ENCODE measurements around the gene NTRK2. TPM values are rescaled to one million over a fixed set of nuclear protein-coding genes. Genes with fewer than 3 reads are reported as not detected.

NTRK2 gene
- total RNA-seq, 1 experiment from 2014 or later = 0.12 TPM

DNA sequence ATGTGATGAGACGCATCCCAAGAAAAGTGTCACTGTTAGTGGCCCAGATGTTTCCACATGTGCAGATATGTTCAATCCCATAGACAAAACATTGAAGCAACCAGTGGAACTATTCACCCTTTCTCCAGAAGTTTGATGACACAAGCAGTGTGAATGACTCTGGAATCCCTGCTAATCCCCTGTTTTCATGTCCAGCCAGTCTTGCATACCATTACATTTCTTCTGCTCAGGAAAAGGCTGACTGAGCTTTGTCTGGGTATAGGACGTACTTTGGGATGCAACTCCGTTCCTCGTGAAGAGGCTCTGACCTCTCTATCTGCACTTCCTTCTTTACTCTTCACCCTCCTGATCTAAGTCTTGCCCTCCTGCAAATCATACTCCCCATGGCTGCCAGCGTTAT is 172.4 kb downstream of the NTRK2 start:
- DNase-seq (ENCODE audit: extremely low read depth, low read depth) = no peak

DNA sequence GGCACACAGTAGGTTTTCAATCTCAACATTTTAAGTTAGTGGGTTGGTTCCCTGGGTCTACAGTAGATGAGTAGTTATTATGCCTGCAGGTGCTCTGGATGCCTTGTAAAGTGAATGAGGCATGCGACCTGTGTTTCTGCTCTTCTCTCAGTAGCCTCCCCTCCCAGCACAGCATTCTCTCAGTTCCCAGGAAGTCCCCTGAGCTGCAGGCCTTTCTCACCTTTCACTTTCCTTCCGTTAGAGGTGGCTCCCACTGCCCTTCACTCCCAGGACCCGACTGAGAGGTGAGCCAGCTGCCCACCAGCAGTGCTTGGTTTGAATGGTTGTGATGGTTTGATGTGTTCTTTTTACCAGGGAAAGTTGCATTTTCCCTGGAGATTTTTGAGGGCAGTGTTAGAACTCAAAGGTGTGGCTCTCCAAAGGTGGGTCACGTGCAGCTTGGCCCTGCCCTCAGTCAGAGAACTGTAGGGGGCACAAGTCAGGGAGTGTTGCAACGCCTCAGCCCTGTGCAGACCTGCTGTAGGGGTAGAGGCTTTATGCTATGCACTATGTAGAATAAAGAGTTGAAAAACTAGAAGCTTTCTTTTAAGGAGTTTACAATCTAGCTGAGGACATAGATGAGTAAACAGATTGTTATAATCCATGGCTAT is 173.8 kb downstream of the NTRK2 start:
- no peak for DNase-seq (ENCODE audit: extremely low read depth, low read depth)

DNA sequence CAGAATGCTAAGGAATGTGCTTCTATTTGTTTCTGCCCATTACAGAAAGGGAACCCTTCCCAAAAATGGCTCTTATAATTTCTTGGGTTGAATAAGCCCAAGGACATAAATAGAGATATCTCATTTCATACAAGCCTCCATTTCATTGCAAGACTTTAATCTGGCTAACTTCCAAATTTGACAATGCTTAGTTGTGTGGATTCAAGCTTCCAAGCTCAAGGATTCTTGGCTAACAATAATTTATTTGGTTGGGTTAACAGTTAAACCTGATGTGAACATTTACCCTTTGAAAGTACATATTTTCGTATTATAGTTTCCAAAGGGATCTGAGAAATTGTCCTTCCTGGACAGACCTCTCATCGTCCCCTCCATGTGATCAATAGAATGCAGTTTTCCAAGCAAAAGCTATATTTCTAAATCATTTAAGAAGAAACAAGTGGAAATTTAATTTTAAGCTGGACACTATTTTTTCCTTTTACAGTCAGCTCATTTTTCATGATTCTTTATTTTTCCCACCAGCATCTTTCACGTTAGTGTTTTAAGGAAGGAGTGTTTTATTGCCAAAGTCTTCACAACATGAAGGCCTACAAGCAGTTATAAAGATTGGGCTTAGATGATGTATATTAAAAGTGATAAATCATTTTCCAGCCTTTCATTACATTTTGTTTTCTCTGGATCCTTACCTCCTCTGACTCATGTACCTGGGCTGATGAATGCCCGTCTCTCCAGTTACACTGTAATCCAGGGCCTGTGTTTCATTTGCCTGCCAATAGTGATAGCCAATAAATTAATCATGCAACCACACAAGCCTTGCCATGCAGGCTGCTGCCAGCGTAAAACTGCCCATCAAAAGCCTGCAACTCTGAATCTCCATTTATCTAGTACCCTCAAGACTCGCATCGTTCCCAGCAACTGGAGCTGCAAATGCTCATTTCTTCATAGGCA is 176.7 kb downstream of the NTRK2 start:
- no peak for DNase-seq (ENCODE audit: extremely low read depth, low read depth)

DNA sequence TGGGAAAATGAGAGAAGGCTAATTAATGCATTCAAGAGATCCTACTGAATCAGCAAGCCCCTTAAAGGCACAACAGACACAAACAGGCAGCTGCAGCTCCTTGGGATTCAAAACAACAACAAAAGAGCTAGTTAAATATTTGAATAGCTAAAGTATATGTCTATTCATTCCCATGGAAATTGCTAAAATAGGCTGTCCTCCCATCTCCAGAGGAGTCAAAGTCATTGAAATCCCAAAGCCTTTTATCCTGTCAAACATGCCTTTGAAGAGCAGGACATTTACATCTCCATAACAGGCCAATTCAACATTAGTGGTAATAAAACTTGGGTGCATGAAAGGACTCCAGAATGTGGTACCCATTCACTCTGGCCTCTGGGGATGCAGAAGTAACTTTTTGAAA is 177.4 kb downstream of the NTRK2 start:
- DNase-seq (ENCODE audit: extremely low read depth, low read depth) = no peak

DNA sequence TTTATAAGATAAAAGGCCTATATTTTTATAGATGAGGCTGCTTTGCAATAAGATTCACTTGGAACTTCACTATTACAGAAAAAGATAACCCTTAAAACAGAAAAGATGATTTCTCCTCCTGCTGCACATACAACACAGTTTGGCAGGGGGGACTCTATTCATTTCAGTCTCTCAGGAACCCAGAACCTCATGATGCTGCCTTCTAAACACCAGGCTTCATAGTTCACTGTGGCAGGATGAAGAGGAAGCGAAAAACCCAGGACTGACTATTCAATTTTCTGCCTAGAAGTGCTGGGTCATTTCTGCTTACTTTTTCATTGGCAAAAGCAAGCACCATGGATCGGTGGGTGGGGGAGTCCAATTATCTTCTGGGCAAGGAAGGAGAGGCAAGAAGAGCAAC is 179.5 kb downstream of the NTRK2 start:
- DNase-seq (ENCODE audit: extremely low read depth, low read depth) = no peak

DNA sequence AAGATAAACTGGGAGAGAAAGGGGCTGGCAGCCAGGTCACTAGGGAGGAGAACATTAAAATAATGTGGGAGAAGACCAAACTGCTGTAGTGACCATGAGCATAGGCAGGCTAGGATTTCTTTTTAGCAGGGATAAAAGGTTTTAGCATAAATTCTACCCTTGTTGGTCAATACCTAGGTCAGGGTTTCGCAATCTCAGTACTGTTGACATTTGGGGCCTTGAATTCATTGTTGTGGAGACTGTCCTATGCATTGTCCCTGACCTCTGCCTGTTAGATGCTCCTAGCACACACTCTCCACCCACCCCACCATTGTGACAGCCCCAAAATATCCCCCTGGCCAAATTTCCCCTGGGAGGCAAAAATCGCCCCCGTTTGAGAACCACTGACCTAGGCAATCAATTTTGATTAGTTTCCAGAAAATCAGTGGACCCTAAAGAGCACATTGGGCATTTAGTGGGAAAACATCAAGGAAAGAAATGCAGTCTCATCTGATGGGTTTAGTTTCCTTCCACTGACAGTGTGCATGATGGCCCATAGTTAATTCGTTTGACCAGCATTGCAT is 181.4 kb downstream of the NTRK2 start:
- DNase-seq (ENCODE audit: extremely low read depth, low read depth) = no peak

DNA sequence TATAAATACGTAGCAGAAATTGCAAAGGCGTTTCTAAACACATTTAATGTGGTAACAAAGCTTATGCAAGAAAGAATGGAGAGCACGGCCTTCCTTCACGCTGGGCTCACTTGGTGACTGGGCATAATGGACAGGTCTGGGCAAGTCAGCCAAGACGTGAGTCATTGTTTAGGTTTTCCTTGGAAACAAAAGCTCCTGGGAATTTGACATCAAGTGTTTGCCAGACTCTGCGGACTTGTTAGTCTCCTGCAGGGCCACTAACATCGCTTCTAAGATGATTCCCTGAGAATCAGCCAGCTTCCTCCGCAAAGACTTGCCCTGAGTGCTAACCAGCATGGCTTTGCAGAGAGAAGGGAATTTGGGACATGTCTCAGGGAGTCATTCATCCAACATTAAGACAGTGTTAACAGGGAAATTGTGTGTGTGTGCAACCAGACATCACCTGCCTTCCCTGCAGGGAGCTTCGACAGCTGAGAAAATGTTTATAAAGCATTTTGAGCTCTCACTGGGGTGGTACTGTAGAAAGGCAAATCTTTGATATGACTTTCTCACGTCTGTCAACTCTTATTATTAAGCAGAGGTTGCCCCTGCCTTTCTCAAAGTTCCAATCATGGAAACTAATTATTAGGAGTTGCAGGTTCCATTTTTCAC is 182.5 kb downstream of the NTRK2 start:
- DNase-seq (ENCODE audit: extremely low read depth, low read depth) = peak; percentile 76

DNA sequence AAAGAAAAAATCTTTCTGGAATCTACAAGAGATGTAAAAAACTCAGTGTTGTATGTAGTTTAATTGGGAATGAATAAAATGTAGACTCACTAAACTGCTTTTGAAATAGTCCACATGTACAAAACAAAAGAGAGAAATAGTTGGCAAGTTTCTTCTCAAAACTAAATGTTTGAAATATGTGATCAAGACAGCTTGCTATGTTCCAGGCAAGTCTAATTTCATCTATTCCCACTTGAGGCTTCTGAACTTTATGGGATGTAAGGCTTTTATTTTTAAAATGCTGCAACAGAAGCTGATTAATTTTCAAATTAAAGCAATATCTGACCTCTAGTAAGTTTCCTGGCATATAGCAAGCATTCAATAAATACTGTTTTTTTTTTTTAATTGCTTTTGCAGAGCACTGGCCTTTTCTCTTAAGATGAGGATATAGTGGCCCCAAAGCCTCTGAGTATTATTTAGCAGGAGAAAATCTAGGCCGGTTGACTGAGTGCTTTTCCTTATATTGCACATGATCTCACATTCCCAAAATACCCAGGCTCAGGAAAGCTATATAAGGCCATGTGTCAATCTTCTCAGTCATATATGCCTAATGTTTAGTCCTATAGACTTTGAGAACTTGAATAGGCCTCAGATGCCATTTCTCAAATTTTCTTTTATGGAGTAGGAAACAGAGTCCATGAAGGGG is 183.2 kb downstream of the NTRK2 start:
- DNase-seq (ENCODE audit: extremely low read depth, low read depth) = no peak

DNA sequence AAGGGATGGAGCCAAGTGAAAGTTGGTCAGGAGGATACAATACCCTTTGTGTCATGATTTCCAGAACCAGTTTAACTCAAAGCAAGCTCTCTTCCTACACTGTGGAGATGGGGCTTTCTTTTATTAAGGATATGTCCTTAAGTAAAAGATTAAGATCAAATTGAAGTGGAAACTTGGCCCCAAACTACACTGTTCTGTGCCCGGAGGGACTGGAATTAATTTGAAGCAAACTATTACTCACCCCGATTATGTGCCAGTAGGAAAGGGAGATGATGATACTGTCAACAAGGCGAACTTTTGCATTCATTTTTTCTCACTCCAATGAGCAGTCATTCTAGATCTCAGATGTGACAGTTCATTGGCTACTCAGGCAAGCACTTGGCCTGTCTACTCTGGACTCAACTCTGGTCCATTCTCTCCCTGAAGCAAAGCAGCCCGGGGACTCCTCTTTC is 186.7 kb downstream of the NTRK2 start:
- no peak for DNase-seq (ENCODE audit: extremely low read depth, low read depth)

DNA sequence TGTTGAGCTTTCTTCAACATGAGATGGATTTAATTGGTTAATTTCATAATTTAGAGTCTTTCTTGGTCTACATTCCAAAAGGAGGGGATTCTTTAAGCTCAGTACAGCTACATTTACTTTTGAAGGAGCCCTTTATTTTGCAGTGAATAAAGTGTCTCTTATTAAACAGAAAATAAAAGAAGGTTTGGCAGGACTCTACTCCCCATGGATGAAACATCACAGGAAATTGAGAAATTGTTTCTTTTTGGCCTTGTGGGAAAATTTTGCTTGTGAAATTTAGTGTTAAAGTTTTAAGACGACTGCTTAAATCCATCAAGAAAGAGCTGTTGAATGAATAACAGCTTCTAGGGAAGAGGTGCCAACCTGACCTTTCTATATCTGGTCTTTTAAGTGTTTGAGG is 187.7 kb downstream of the NTRK2 start:
- no peak for DNase-seq (ENCODE audit: extremely low read depth, low read depth)

DNA sequence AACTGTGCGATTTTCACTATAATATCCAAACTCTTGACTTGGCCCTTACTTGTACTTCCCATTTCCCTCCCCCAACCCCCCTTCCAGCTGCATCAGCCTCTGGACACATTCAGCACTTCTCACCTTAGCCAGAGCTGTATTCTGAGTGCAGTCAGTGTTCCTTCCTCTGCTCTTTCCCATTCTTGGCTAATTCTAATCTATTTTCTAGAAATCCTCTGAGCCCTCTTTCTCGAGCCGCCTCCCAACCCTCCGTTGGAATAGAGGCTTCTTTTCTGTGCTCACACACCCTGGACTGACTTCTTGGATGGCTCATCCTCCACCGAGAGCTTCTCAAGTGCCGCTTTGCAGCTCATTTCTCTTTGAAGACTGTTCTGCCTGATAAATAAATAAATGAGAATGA is 188.8 kb downstream of the NTRK2 start:
- DNase-seq (ENCODE audit: extremely low read depth, low read depth) = no peak

DNA sequence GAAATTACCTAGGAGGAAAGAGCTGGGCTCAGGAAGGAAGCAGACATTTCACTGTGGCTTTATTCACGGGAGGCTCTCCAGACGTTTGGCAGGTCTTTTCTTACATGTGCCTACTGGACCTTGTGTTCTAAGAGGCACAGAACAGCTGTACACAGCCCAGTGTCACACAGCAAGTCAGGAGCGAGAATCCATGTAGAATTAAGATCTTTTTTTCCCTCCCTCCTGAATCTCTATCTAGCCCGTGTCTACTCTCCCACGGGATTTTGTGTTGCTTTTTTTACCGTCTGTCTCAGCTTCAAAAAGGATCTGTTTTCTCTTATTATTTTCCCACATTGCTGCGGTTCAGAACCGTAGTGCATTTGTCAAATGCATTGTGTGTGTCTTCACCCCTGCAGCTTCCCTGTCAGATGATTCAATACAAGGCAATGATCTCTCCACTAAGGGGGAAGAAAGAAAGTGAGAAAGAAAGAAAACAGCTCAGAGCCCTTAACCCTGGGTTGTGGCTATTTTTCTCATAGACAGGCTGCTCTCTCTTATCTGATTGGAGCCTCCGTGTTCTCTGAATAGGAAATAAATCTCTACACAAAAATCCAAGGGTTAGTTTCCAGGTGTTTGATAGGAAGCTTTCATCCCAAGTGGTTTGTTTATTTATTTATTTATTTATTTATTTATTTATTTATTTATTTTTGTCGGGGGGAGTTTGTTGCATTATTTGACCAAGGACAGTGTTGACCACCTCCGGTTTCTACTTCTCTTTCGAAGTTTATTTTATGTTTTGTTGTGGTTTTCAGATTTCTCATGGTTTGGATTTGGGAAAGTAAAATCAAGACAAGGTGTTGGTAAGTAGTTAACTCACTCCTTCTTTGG is 191.0 kb downstream of the NTRK2 start:
- DNase-seq (ENCODE audit: extremely low read depth, low read depth) = no peak

DNA sequence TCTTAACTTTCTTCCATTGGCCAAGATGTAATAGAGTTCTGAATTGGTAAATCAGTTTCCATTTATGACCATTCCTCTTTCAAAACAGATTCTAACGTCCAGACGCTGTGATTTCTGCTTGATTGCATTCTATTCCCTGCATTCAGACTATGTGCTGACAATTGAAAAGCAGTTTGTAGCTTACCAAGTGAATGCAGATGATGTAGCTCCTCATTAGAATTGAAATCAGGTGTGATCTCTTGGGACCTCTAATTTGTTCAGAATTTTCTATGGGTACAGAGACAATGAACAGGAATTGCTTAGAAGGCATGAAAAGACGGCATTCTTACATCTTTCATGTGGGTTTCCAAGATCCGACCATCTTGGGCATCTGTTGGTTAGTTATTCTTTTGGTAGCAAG is 191.9 kb downstream of the NTRK2 start:
- DNase-seq (ENCODE audit: extremely low read depth, low read depth) = no peak

DNA sequence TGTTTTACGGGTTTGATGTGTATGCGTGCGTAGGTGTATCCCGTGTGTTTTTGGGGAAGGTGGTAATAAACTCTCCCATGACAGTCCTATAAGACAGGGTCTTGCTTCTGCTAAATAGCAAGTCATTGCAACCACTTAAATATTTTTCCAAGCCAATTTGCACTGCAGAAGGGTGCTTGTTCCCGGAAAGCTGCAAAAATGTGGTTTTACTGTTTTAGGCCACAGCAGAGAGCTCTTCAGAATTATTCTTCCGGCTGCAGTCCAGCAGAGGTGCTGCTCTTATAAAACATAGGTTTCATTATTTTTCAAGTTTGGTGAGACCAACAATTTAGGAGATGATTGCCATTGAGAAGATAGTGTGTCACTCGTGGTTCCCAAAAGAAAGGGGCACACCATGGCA is 192.8 kb downstream of the NTRK2 start:
- DNase-seq (ENCODE audit: extremely low read depth, low read depth) = no peak

DNA sequence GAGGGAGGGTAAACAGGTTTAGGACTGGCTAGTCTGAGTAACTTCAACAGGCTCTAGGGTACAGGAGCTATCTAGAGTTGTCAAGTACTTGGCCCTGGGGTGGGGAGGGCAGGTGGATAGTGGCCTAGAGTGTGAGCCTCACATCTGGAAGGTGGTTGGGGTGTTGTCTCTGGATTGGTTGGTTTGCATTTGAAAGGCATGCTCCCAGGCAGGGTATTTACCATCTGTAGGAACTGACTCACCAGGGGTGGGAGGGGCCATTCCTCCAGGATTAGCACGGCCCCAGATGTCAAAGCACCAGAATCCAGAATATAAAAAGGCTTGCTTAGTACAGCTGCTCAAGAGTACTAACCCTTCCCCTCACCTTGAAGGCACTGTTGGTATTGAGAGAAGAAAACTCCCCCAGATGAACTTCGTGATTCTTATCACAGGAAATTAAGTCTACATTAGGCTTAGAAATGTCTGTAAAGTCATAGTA is 193.3 kb downstream of the NTRK2 start:
- no peak for DNase-seq (ENCODE audit: extremely low read depth, low read depth)

DNA sequence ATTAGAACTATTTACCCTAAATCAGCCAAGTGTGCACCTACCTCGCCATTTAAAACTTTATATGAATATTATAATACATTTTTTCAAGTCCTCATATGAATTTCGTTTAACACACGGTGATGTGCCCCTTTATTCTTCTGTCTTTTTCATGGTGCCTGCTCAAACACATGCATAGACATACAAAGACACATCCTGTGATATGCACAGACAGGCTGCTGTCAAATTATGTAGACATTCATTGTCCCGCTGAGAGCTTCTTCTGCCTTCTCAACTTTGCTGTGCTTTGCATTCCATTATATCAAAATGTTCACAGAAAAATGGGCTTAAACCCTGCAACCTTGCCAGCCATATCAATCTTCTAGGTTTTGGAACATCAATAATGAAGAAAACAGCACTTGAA is 193.8 kb downstream of the NTRK2 start:
- no peak for DNase-seq (ENCODE audit: extremely low read depth, low read depth)

DNA sequence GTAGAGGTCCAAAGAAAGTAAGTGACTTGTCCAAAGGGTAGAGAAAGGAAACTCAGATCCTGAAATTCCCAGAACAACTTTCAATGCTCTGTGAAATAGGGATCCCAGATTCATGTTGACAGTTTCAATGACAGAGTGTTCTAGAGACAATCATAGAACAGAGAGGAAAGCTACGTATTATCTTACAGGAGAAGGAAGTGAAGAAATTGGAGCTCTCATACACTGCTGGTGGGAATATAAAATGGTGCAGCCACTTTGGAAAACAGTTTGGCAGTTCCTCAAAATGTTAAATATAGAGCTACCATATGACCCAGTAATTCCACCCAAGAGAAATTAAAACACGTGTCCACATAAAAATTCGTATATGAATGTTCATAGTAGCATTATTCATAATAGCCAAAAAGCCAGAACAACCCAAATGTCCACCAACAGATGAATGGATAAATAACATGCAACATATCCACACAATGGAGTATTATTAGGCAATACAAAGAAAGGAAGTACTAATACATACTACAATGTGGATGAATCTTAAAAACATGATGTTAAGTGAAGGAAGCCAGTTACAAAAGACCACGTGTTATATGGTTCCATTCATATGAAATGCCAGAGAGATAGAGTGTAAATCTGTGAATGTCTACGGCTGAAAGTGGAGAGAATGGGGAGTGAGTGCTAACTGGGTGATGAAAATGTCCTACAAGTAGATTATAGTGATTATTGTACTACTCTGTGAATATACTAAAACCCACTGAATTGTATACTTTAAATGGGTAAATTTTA is 197.1 kb downstream of the NTRK2 start:
- DNase-seq (ENCODE audit: extremely low read depth, low read depth) = no peak

DNA sequence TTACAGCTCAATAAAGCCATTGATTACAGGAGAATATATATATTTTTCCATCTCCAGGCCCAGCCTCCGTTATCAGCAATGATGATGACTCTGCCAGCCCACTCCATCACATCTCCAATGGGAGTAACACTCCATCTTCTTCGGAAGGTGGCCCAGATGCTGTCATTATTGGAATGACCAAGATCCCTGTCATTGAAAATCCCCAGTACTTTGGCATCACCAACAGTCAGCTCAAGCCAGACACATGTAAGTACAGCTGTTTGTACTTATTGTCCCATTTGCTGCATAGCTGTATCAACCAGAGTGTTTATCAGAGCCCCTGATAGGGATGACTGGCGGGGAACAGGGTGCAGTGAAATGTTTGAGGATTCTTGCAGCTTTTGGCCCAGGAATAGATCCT is 197.7 kb downstream of the NTRK2 start:
- no peak for DNase-seq (ENCODE audit: extremely low read depth, low read depth)

DNA sequence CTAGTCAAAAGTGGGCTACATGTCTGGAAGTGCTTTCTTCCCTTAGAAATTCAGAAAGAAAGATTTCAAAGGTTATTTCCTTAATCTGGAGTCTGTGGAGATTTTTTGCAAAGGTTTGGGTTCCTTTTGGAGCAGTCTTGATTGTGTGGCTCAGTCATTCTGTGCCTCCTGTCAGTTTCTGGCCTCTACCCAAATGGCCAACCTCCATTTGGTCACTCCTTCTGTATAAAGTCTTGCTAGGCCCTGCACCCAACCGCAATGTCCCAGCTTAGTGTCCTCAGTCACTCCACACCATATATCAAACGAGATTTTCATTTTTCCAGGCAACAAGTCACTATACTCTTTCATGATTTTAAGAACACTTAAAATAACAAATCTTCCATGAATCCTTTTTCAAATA is 199.6 kb downstream of the NTRK2 start:
- DNase-seq (ENCODE audit: extremely low read depth, low read depth) = no peak
